WTC11 (cell line): ENCODE results near the gene PHIP. TPM values are rescaled to one million over a fixed set of nuclear protein-coding genes. Genes with fewer than 3 reads are reported as not detected.
A peak's percentile ranks its signal among the peaks of the same experiment; 100 is the strongest.

Experiments used
- ATAC-seq: fragments of 200-7000 bp; cut with Tn5 transposase; 2 replicates; pipeline ENCODE4 v1.10.0; 2021; ENCODE audit warnings: mild to moderate bottlenecking, moderate library complexity
- CTCF ChIA-PET: fragments of 300-600 bp; sonication (Branson Sonifier 250); formaldehyde crosslinking; loops from one replicate; lab custom pipeline; 2021; ENCODE audit warnings: antibody characterized with exemption; lab: Charles Lee
- POLR2A ChIA-PET: fragments of 350-600 bp; sonication (Branson Sonifier 250); formaldehyde crosslinking; loops from one replicate; lab custom pipeline; 2021; ENCODE audit warnings: antibody characterized with exemption; lab: Charles Lee
- DNase-seq: peaks from one replicate; pipeline ENCODE4 v3.0.0; 2021; ENCODE audit warnings: low spot score
- H3K27ac Mint-ChIP-seq: 2 replicates; pipeline ENCODE4 v1.8.0; 2021; ENCODE audit warnings: mixed read lengths
- H3K27me3 Mint-ChIP-seq: 2 replicates; pipeline ENCODE4 v1.8.0; 2021; ENCODE audit warnings: low read depth, mild to moderate bottlenecking, moderate library complexity, mixed read lengths
- H3K36me3 Mint-ChIP-seq: 2 replicates; pipeline ENCODE4 v1.8.0; 2021; ENCODE audit warnings: mixed read lengths
- H3K4me1 Mint-ChIP-seq: 2 replicates; pipeline ENCODE4 v1.8.0; 2022; ENCODE audit warnings: mixed read lengths
- H3K4me3 Mint-ChIP-seq: 2 replicates; pipeline ENCODE4 v1.8.0; 2021; ENCODE audit warnings: mild to moderate bottlenecking, moderate library complexity, mixed read lengths
- H3K9me3 Mint-ChIP-seq: 2 replicates; pipeline ENCODE4 v1.8.0; 2021; ENCODE audit warnings: mixed read lengths
- AR ChIP-seq: fragments of 250-450 bp; sonication (Bioruptor Pico); IDR thresholded peaks from 2 replicates; pipeline ENCODE4 v1.9.0; 2021; ENCODE audit warnings: mild to moderate bottlenecking
- E2F4 ChIP-seq: sonication (generic); formaldehyde crosslinking; IDR thresholded peaks from 2 replicates; pipeline ENCODE4 v1.8.1; 2022; ENCODE audit warnings: low read depth, mild to moderate bottlenecking, moderate library complexity, missing genetic modification reagents, borderline replicate concordance
- ETV6 ChIP-seq: sonication (generic); formaldehyde crosslinking; IDR thresholded peaks from 2 replicates; pipeline ENCODE4 v1.8.1; 2022; ENCODE audit warnings: mild to moderate bottlenecking, missing genetic modification reagents
- FOXP1 ChIP-seq: sonication (generic); formaldehyde crosslinking; IDR thresholded peaks from 2 replicates; pipeline ENCODE4 v1.8.0; 2022; ENCODE audit warnings: missing genetic modification reagents, mild to moderate bottlenecking, moderate library complexity, borderline replicate concordance
- IRF2 ChIP-seq: sonication (generic); formaldehyde crosslinking; IDR thresholded peaks from 2 replicates; pipeline ENCODE4 v1.8.0; 2022; ENCODE audit warnings: low read depth, missing genetic modification reagents, borderline replicate concordance
- JUN ChIP-seq: sonication (generic); formaldehyde crosslinking; IDR thresholded peaks from 2 replicates; pipeline ENCODE4 v1.8.0; 2023; ENCODE audit warnings: mild to moderate bottlenecking, missing genetic modification reagents
- NFE2L1 ChIP-seq: sonication (generic); formaldehyde crosslinking; IDR thresholded peaks from 2 replicates; pipeline ENCODE4 v1.8.1; 2023; ENCODE audit warnings: missing genetic modification reagents
- PRDM15 ChIP-seq: sonication (generic); formaldehyde crosslinking; IDR thresholded peaks from 2 replicates; pipeline ENCODE4 v1.8.0; 2022; ENCODE audit warnings: missing genetic modification reagents
- RELA ChIP-seq: sonication (generic); formaldehyde crosslinking; IDR thresholded peaks from 2 replicates; pipeline ENCODE4 v1.8.1; 2022; ENCODE audit warnings: missing genetic modification reagents, mild to moderate bottlenecking, borderline replicate concordance
- SMAD4 ChIP-seq: sonication (generic); formaldehyde crosslinking; IDR thresholded peaks from 2 replicates; pipeline ENCODE4 v1.8.0; 2022; ENCODE audit warnings: mild to moderate bottlenecking, missing genetic modification reagents
- SP1 ChIP-seq: sonication (generic); formaldehyde crosslinking; conservative IDR thresholded peaks from 2 replicates; pipeline ENCODE4 v1.8.1; 2022; ENCODE audit warnings: missing genetic modification reagents
- ZNF138 ChIP-seq: sonication (generic); formaldehyde crosslinking; conservative IDR thresholded peaks from 2 replicates; pipeline ENCODE4 v1.8.1; 2022; ENCODE audit warnings: mild to moderate bottlenecking, moderate library complexity, missing genetic modification reagents
- ZNF396 ChIP-seq: fragments of 250-450 bp; sonication (Bioruptor Pico); IDR thresholded peaks from 2 replicates; pipeline ENCODE4 v1.8.0; 2021; ENCODE audit warnings: mild to moderate bottlenecking, moderate library complexity, borderline replicate concordance
- total RNA-seq: library from RNA; stranded (reverse); gene quantifications from 3 replicates; pipeline ENCODE4 v1.2.3, GENCODE V29; 2021
- TF ChIP-seq, protein P1 (sequence below): fragments of 250-450 bp; sonication (Bioruptor Pico); conservative IDR thresholded peaks from 2 replicates; pipeline ENCODE4 v1.9.0; 2021; ENCODE audit warnings: mild to moderate bottlenecking
- TF ChIP-seq, protein P2 (sequence below): fragments of 250-450 bp; sonication (Bioruptor Pico); IDR thresholded peaks from 2 replicates; pipeline ENCODE4 v1.9.0; 2021; ENCODE audit warnings: moderate library complexity, mild to moderate bottlenecking, inconsistent platforms, borderline replicate concordance

Gene PHIP
- total RNA-seq, 1 experiment from 2014 or later = 45.6 TPM

DNA sequence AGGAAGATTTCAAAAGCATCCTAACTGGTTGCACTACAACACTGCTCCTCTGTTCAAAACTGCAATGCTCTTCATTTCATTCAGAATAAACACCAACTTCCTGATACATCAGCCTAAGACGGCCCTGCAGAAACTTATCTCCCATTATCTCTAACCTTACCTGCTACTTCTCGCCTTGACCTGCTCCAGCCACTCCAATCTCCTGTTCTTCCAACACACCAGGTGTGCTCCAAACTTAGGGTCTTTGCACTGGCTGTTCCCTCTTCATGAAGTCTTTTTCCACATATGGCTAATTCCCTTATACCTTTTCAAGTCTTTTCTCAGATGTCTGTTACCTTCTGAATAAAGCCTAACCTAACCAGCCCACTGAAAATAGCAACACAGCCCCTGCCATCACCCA, 32.1 kb downstream of the PHIP start:
- POLR2A ChIA-PET = no interaction called here

DNA sequence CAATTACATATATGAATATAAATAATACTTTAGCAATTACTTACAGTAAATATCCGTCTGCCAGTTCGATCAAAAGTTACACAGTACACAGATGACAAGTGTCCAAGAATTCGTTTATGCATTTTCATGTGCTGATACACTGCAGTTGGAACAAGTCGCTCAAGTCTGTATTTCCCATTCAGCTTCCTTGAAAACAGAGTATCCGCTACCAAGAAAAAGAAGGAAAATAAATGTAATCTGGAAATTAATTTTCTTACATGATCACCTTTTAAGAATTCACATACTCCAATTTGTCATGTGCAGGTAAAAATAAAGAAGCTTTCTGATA, 35.3 kb downstream of the PHIP start:
- Mint-ChIP-seq H3K4me3 (no peak overlapping the region), H3K36me3 (peaks cover 39% of the 10 kb centered on the region), H3K27ac (no peak overlapping the region), H3K27me3 (no peaks in the 10 kb centered on the region), H3K9me3 (no peaks in the 10 kb centered on the region), H3K4me1 (peaks cover 17% of the 10 kb centered on the region)
- no peak for TF ChIP-seq JUN
- TF ChIP-seq ZNF396 = no peak
- TF ChIP-seq NFE2L1 (CRISPR knock-in tag) = no peak
- no peak for TF ChIP-seq RELA (CRISPR knock-in tag)
- TF ChIP-seq FOXP1 = no peak
- no peak for TF ChIP-seq SMAD4 (CRISPR knock-in tag)
- no peak for DNase-seq
- CTCF ChIA-PET = no interaction called here
- ATAC-seq = no peak
- POLR2A ChIA-PET = no interaction called here

More for the DNA sequence above, 32.1 kb downstream of the PHIP start:
- Mint-ChIP-seq H3K4me1 (peaks cover 34% of the 10 kb centered on the region), H3K27ac (peak overlapping the region; percentile 10), H3K9me3 (no peaks in the 10 kb centered on the region), H3K4me3 (no peak overlapping the region), H3K27me3 (no peaks in the 10 kb centered on the region), H3K36me3 (peaks cover 22% of the 10 kb centered on the region)
- ATAC-seq = no peak
- no peak for DNase-seq
- TF ChIP-seq PRDM15 (CRISPR knock-in tag) = peak; percentile 88
- TF ChIP-seq SP1 (CRISPR knock-in tag) = no peak
- CTCF ChIA-PET = no interaction called here

GRCh38 chr6:79042088-79042798, 35.8 kb downstream of the PHIP start:
- Mint-ChIP-seq H3K4me3 (no peak overlapping the region), H3K36me3 (peaks cover 42% of the 10 kb centered on the region), H3K27ac (no peak overlapping the region), H3K27me3 (no peaks in the 10 kb centered on the region), H3K4me1 (peaks cover 12% of the 10 kb centered on the region), H3K9me3 (no peaks in the 10 kb centered on the region)
- no peak for DNase-seq
- ATAC-seq = no peak
- POLR2A ChIA-PET = no interaction called here
- CTCF ChIA-PET = no interaction called here
- no peak for TF ChIP-seq E2F4
- TF ChIP-seq ETV6 (CRISPR knock-in tag) = no peak
- TF ChIP-seq, protein P1, sequence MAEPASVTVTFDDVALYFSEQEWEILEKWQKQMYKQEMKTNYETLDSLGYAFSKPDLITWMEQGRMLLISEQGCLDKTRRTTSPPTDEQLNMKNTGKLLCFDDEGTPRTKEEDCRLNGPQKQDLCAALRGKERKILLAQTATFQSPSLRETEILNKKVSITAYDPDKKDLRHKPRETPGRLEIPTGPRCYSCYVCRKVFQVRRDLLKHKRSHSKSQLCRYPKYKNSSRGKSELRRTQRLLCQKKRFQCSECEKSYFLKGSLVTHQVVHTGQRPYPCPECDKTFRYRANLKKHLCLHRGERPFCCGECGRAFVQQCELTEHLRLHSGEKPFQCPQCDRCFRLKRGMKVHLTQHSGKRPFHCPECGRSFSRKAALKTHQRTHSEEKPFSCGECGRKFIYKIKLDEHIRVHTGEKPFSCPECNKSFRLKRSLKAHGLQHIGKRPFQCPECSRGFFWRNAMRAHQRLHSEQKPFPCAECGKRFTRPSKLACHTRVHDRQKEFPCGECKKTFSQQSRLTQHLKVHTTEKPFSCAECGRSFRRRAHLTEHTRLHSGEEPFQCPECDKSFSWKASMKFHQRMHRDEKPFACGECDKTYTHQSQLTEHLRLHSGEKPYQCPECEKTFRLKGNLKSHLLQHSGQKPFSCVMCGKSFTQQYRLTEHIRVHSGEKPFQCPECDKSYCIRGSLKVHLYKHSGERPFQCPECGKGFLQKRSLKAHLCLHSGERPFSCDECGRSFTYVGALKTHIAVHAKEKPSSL (CRISPR knock-in tag) = no peak
- TF ChIP-seq, protein P2, sequence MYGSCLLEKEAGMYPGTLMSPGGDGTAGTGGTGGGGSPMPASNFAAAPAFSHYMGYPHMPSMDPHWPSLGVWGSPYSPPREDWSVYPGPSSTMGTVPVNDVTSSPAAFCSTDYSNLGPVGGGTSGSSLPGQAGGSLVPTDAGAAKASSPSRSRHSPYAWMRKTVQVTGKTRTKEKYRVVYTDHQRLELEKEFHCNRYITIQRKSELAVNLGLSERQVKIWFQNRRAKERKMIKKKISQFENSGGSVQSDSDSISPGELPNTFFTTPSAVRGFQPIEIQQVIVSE (CRISPR knock-in tag) = no peak
- no peak for TF ChIP-seq IRF2 (CRISPR knock-in tag)
- no peak for TF ChIP-seq AR (CRISPR knock-in tag)
- no peak for TF ChIP-seq ZNF138 (CRISPR knock-in tag)
